Choroid plexus epithelial cell (primary cell): ENCODE measurements around the gene TEDC2.

Source experiments
- DNase-seq: peaks from one replicate; pipeline ENCODE4 v3.0.0-alpha.2; 2010; ENCODE audit warnings: low read depth
- H3K4me3 ChIP-seq: 2 replicates; pipeline ENCODE4 v1.5.1; 2011; ENCODE audit warnings: low read depth, mild to moderate bottlenecking, control low read depth, low read length, moderate library complexity
- TF ChIP-seq, protein P1 (sequence below): conservative IDR thresholded peaks from 2 replicates; pipeline ENCODE4 v1.5.1; 2011; ENCODE audit warnings: low read depth, mild to moderate bottlenecking, control low read depth, inconsistent platforms, low read length, moderate library complexity

The TEDC2 gene

DNA sequence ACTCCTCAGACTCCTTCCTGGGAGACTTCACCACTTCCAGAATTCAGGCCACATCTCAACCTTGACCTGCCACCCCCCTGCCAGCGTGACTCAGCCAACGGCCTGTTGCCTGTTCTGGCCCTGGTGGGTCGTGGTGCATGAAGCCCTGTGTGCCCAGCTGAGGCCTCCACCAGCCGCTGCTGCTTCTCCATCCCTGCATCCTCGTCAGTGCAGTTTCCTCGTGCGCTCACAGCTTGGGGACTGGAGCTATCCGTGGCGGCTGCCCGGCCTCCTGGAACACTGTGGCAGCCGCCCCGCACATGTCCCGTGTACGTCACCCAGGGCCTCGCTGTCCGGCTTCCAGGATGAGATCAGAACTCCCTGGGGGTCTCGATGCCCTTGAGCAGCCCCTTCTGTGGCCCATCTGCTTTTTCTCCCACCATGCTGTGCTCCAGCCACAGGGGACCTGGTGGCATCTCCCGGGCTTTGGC lies 8.0 kb upstream of the TEDC2 start:
- DNase-seq = no peak
- TF ChIP-seq, protein P1, sequence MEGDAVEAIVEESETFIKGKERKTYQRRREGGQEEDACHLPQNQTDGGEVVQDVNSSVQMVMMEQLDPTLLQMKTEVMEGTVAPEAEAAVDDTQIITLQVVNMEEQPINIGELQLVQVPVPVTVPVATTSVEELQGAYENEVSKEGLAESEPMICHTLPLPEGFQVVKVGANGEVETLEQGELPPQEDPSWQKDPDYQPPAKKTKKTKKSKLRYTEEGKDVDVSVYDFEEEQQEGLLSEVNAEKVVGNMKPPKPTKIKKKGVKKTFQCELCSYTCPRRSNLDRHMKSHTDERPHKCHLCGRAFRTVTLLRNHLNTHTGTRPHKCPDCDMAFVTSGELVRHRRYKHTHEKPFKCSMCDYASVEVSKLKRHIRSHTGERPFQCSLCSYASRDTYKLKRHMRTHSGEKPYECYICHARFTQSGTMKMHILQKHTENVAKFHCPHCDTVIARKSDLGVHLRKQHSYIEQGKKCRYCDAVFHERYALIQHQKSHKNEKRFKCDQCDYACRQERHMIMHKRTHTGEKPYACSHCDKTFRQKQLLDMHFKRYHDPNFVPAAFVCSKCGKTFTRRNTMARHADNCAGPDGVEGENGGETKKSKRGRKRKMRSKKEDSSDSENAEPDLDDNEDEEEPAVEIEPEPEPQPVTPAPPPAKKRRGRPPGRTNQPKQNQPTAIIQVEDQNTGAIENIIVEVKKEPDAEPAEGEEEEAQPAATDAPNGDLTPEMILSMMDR = no peak
- no peak overlapping the region for H3K4me3 ChIP-seq

DNA sequence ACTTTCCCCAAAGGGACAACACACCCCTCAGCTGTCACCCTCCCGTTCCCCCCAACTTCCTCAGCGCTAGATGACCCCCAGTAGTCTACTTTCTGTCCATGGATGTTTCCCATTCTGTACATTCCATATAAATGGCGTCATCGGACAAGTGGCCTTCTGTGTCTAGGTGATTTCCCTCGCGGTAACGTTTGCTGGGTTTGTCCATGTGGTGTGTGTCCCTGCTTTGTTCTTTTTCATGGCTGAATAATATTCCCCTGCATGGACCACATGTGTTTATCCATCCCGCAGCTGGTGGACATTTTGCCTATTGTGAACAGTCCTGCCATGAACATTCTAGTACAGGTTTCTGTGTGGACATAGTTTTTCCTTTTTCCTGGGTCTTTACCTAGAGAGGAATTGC lies 7.3 kb upstream of the TEDC2 start:
- DNase-seq = no peak
- TF ChIP-seq, protein P1 = no peak
- no peak overlapping the region for H3K4me3 ChIP-seq

DNA sequence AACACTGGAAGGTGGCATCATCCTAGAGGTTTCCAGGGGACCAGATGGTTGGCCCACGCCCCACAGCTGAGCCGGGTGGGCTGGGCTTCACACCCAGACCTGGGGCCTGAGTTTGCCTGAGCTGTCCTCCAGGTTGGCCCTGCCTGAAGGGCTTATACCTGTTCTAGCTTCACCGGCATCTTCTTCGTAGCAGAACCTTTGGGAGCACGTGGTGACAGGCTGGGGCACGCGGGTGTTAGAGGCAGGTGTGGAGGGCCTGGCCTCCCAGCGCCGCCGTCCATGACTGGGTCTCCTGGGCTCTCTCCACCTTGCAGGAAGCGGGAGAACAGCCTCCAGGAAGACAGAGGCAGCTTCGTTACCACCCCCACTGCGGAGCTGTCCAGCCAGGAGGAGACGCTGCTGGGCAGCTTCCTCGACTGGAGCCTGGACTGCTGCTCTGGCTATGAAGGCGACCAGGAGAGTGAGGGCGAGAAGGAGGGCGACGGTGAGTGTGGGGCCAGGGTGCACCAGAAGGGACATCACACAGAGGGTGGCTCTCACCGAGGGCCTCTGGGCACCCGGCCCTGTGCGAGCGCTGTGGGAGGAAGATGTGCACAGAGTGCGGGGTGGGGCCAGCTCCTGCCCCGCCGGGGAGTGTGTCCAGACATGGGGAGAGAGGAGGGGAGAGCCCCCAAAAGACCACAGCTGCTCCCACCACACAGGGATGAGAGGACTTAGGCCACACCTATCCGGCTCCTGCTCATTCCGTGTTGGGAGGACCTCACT lies 4.6 kb upstream of the TEDC2 start:
- TF ChIP-seq, protein P1 = no peak
- no peak overlapping the region for H3K4me3 ChIP-seq
- DNase-seq = no peak

DNA sequence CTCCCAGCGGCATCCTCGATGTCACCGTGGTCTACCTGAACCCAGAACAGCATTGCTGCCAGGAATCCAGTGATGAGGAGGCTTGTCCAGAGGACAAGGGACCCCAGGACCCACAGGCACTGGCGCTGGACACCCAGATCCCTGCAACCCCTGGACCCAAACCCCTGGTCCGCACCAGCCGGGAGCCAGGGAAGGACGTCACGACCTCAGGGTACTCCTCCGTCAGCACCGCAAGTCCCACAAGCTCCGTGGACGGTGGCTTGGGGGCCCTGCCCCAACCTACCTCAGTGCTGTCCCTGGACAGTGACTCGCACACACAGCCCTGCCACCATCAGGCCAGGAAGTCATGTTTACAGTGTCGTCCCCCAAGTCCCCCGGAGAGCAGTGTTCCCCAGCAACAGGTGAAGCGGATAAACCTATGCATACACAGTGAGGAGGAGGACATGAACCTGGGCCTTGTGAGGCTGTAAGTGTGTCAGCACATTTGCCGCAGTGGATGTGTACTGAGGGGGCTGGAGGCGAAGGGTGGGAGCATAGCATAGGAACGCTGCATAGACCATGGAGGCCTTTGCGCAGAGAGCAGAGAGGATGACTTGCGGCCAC lies 3.3 kb upstream of the TEDC2 start:
- DNase-seq = no peak
- TF ChIP-seq, protein P1 = no peak
- no peak overlapping the region for H3K4me3 ChIP-seq

DNA sequence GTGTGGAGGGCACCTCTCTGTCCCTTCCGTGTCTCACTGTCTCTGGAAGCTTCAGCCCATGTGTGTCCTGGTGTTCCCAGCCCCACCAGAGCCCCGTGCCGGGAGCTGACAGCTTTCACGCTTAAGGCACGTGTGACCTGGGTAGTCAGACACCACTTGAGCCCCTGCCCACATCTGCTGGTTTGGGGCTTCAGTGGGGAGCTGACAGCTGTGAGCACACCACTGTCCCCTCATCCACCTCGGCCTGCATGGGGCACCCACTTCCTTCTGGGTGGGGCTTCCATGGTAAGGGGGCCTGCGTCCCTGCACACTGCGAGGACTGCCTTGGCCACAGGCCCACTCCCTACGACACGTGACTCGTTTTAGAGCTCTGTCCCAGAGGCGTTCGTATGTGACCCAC lies 2.6 kb upstream of the TEDC2 start:
- DNase-seq = no peak
- H3K4me3 ChIP-seq = no peak overlapping the region
- TF ChIP-seq, protein P1 = no peak

DNA sequence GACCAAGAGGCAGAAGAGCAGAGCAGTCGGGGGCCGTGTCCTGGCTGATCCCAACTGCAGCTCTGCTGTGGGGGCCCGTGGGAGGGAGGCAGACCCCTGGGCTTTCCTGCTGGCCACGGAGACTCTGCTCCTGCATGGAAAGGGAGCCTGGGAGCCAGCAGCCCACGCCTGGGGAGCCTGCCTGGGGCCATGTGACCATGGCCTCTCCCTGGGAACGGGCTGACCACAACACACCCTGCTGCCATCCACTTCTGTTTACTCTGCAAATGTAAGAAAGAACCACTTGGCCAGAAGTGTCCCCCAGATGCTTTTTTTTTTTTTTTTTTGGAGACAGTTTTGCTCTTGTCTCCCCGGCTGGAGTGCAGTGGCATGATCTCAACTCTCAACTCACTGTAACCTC lies 2.0 kb upstream of the TEDC2 start:
- TF ChIP-seq, protein P1 = no peak

More for the DNA sequence above, 2.0 kb upstream of the TEDC2 start:
- H3K4me3 ChIP-seq = no peak overlapping the region
- no peak for DNase-seq
